HEK293T (cell line): Measurements from ENCODE around the gene BTBD10.

Source experiments
- FOXA1 ChIP-seq: fragments of 450-650 bp; IDR thresholded peaks from 2 replicates; pipeline ENCODE4 v1.6.1; 2016; ENCODE audit warnings: mild to moderate bottlenecking
- FOXM1 ChIP-seq: fragments of 450-650 bp; IDR thresholded peaks from 2 replicates; pipeline ENCODE4 v1.6.1; 2017; ENCODE audit warnings: mild to moderate bottlenecking, borderline replicate concordance
- SUZ12 ChIP-seq: fragments of 450-650 bp; IDR thresholded peaks from 2 replicates; pipeline ENCODE4 v1.6.1; 2016; ENCODE audit warnings: mild to moderate bottlenecking

GRCh38 chr11:13429288-13429687 lies 33.7 kb downstream of the BTBD10 start:
- TF ChIP-seq SUZ12 (no peak), FOXM1 (no peak), FOXA1 (no peak)
